WTC11 (cell line): ENCODE results near the gene C10orf71. TPM values are rescaled to one million over a fixed set of nuclear protein-coding genes. Genes with fewer than 3 reads are reported as not detected.

ENCODE experiments used
- ATAC-seq: fragments of 200-7000 bp; cut with Tn5 transposase; 2 replicates; pipeline ENCODE4 v1.10.0; 2021; ENCODE audit warnings: mild to moderate bottlenecking, moderate library complexity
- CTCF ChIA-PET: fragments of 300-600 bp; sonication (Branson Sonifier 250); formaldehyde crosslinking; loops from one replicate; lab custom pipeline; 2021; ENCODE audit warnings: antibody characterized with exemption; lab: Charles Lee
- POLR2A ChIA-PET: fragments of 350-600 bp; sonication (Branson Sonifier 250); formaldehyde crosslinking; loops from one replicate; lab custom pipeline; 2021; ENCODE audit warnings: antibody characterized with exemption; lab: Charles Lee
- DNase-seq: peaks from one replicate; pipeline ENCODE4 v3.0.0; 2021; ENCODE audit warnings: low spot score
- H3K27ac Mint-ChIP-seq: 2 replicates; pipeline ENCODE4 v1.8.0; 2021; ENCODE audit warnings: mixed read lengths
- H3K27me3 Mint-ChIP-seq: 2 replicates; pipeline ENCODE4 v1.8.0; 2021; ENCODE audit warnings: low read depth, mild to moderate bottlenecking, moderate library complexity, mixed read lengths
- H3K36me3 Mint-ChIP-seq: 2 replicates; pipeline ENCODE4 v1.8.0; 2021; ENCODE audit warnings: mixed read lengths
- H3K4me1 Mint-ChIP-seq: 2 replicates; pipeline ENCODE4 v1.8.0; 2022; ENCODE audit warnings: mixed read lengths
- H3K4me3 Mint-ChIP-seq: 2 replicates; pipeline ENCODE4 v1.8.0; 2021; ENCODE audit warnings: mild to moderate bottlenecking, moderate library complexity, mixed read lengths
- H3K9me3 Mint-ChIP-seq: 2 replicates; pipeline ENCODE4 v1.8.0; 2021; ENCODE audit warnings: mixed read lengths
- CTCF ChIP-seq: fragments of 200-600 bp; IDR thresholded peaks from 2 replicates; pipeline ENCODE4 v1.8.0; 2022; ENCODE audit warnings: antibody characterized with exemption
- FOXP1 ChIP-seq: sonication (generic); formaldehyde crosslinking; IDR thresholded peaks from 2 replicates; pipeline ENCODE4 v1.8.0; 2022; ENCODE audit warnings: missing genetic modification reagents, mild to moderate bottlenecking, moderate library complexity, borderline replicate concordance
- IRF1 ChIP-seq: sonication (generic); formaldehyde crosslinking; IDR thresholded peaks from 2 replicates; pipeline ENCODE4 v1.8.0; 2023; ENCODE audit warnings: missing genetic modification reagents
- JUN ChIP-seq: sonication (generic); formaldehyde crosslinking; IDR thresholded peaks from 2 replicates; pipeline ENCODE4 v1.8.0; 2023; ENCODE audit warnings: mild to moderate bottlenecking, missing genetic modification reagents
- KAT7 ChIP-seq: sonication (generic); formaldehyde crosslinking; IDR thresholded peaks from 2 replicates; pipeline ENCODE4 v1.8.1; 2023; ENCODE audit warnings: missing genetic modification reagents, mild to moderate bottlenecking, borderline replicate concordance
- MAX ChIP-seq: sonication (generic); formaldehyde crosslinking; IDR thresholded peaks from 2 replicates; pipeline ENCODE4 v1.8.0; 2022; ENCODE audit warnings: mild to moderate bottlenecking, missing genetic modification reagents
- MLX ChIP-seq: sonication (generic); formaldehyde crosslinking; IDR thresholded peaks from 2 replicates; pipeline ENCODE4 v1.8.1; 2023; ENCODE audit warnings: mild to moderate bottlenecking, missing genetic modification reagents, moderate library complexity
- MXD4 ChIP-seq: fragments of 250-450 bp; sonication (Bioruptor Pico); IDR thresholded peaks from 2 replicates; pipeline ENCODE4 v1.8.0; 2021; ENCODE audit warnings: mild to moderate bottlenecking, moderate library complexity, borderline replicate concordance
- MYBL2 ChIP-seq: sonication (generic); formaldehyde crosslinking; IDR thresholded peaks from 2 replicates; pipeline ENCODE4 v1.8.1; 2023; ENCODE audit warnings: mild to moderate bottlenecking, moderate library complexity, missing genetic modification reagents
- NR3C1 ChIP-seq: sonication (generic); formaldehyde crosslinking; conservative IDR thresholded peaks from 2 replicates; pipeline ENCODE4 v1.8.1; 2023; ENCODE audit warnings: low read depth, mild to moderate bottlenecking, missing genetic modification reagents
- PRRX2 ChIP-seq: fragments of 250-450 bp; sonication (Bioruptor Pico); IDR thresholded peaks from 2 replicates; pipeline ENCODE4 v1.8.0; 2021; ENCODE audit warnings: mild to moderate bottlenecking
- SMAD3 ChIP-seq: sonication (generic); formaldehyde crosslinking; IDR thresholded peaks from 2 replicates; pipeline ENCODE4 v1.8.0; 2022; ENCODE audit warnings: missing genetic modification reagents, mild to moderate bottlenecking, borderline replicate concordance
- SMAD4 ChIP-seq: sonication (generic); formaldehyde crosslinking; IDR thresholded peaks from 2 replicates; pipeline ENCODE4 v1.8.0; 2022; ENCODE audit warnings: mild to moderate bottlenecking, missing genetic modification reagents
- STAT6 ChIP-seq: sonication (generic); formaldehyde crosslinking; conservative IDR thresholded peaks from 2 replicates; pipeline ENCODE4 v1.8.1; 2023; ENCODE audit warnings: mild to moderate bottlenecking, low read depth, missing genetic modification reagents, moderate library complexity
- TCF7 ChIP-seq: sonication (generic); formaldehyde crosslinking; IDR thresholded peaks from 2 replicates; pipeline ENCODE4 v1.8.0; 2022; ENCODE audit warnings: mild to moderate bottlenecking, low read depth, missing genetic modification reagents, moderate library complexity
- TEAD1 ChIP-seq: sonication (generic); formaldehyde crosslinking; IDR thresholded peaks from 2 replicates; pipeline ENCODE4 v1.8.0; 2022; ENCODE audit warnings: mild to moderate bottlenecking, missing genetic modification reagents
- ZNF121 ChIP-seq: sonication (generic); formaldehyde crosslinking; IDR thresholded peaks from 2 replicates; pipeline ENCODE4 v1.8.0; 2023; ENCODE audit warnings: missing genetic modification reagents
- ZNF425 ChIP-seq: fragments of 250-450 bp; sonication (Bioruptor Pico); conservative IDR thresholded peaks from 2 replicates; pipeline ENCODE4 v1.9.0; 2021; ENCODE audit warnings: mild to moderate bottlenecking
- ZNF532 ChIP-seq: fragments of 250-450 bp; sonication (Bioruptor Pico); IDR thresholded peaks from 2 replicates; pipeline ENCODE4 v1.9.0; 2021; ENCODE audit warnings: mild to moderate bottlenecking, borderline replicate concordance
- ZSCAN18 ChIP-seq: fragments of 250-450 bp; sonication (Bioruptor Pico); IDR thresholded peaks from 2 replicates; pipeline ENCODE4 v2.1.2; 2022; ENCODE audit warnings: mild to moderate bottlenecking, moderate library complexity
- total RNA-seq: library from RNA; stranded (reverse); gene quantifications from 3 replicates; pipeline ENCODE4 v1.2.3, GENCODE V29; 2021

C10orf71 gene
- total RNA-seq, 1 experiment from 2014 or later, result not detected

GRCh38 chr10:49368256-49368655, 69.3 kb downstream of the C10orf71 start:
- ChIA-PET CTCF (interaction anchor here (1.2 to 2.1 kb wide), 2 partner anchors 12 to 151 kb away, joined by 3 to 4 read pairs; no protein-coding TSS in a partner anchor), POLR2A (no interaction called here)
- no peak for ATAC-seq
- TF ChIP-seq ZNF425 (CRISPR knock-in tag) (no peak), STAT6 (CRISPR knock-in tag) (no peak), FOXP1 (CRISPR knock-in tag) (no peak), IRF1 (CRISPR knock-in tag) (no peak), TCF7 (CRISPR knock-in tag) (no peak), MAX (CRISPR knock-in tag) (no peak), MYBL2 (no peak), PRRX2 (no peak), SMAD4 (CRISPR knock-in tag) (no peak), SMAD3 (CRISPR knock-in tag) (no peak), KAT7 (CRISPR knock-in tag) (no peak), JUN (CRISPR knock-in tag) (no peak), TEAD1 (CRISPR knock-in tag) (no peak), CTCF (no peak), ZSCAN18 (CRISPR knock-in tag) (no peak), NR3C1 (CRISPR knock-in tag) (no peak), MXD4 (CRISPR knock-in tag) (no peak), MLX (CRISPR knock-in tag) (no peak), ZNF121 (CRISPR knock-in tag) (no peak), ZNF532 (no peak)
- no peaks in the 10 kb centered on the region for H3K27me3 Mint-ChIP-seq
- H3K9me3 Mint-ChIP-seq, result no peaks in the 10 kb centered on the region
- H3K36me3 Mint-ChIP-seq, result no peaks in the 10 kb centered on the region
- H3K4me1 Mint-ChIP-seq, result peaks cover 8% of the 10 kb centered on the region
- no peak for DNase-seq
- H3K27ac Mint-ChIP-seq, result no peak overlapping the region
- no peak overlapping the region for H3K4me3 Mint-ChIP-seq
